Endothelial cell of hepatic sinusoid (primary cell): ENCODE results near the gene ITFG1.

Experiments used
- in situ Hi-C: cut with HindIII; loops from 2 replicates; pipeline ENCODE4 v1.10.0; 2017; ENCODE audit warnings: low sequenced_read_pairs

ITFG1 gene

GRCh38 chr16:47127541-47127940 is 333.3 kb downstream of the ITFG1 start:
- in situ Hi-C loops = no loop called here

DNA sequence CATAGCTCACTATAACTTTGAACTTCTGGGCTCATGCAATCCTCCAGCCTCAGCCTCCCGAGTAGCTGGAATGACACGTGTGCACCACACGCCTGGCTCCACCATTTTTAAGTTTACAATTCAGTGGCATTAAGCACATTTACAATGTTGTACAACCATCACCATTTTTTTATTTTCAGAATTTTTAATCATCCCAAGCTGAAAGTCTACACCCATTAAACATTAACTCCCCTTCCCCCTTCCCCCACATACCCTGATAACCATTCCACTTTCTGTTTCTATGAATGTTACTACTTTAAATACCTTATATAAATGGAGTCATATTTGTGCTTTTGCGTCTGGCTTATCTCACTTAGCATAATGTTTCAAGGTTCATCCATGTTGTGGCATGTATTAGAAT is 335.1 kb downstream of the ITFG1 start:
- in situ Hi-C loops = no loop called here

- in situ Hi-C loops = no loop called here
Observed at GRCh38 chr16:47113130-47113529, 347.7 kb downstream of the ITFG1 start.

GRCh38 chr16:47110939-47111338 is 349.9 kb downstream of the ITFG1 start:
- in situ Hi-C loops = no loop called here

DNA sequence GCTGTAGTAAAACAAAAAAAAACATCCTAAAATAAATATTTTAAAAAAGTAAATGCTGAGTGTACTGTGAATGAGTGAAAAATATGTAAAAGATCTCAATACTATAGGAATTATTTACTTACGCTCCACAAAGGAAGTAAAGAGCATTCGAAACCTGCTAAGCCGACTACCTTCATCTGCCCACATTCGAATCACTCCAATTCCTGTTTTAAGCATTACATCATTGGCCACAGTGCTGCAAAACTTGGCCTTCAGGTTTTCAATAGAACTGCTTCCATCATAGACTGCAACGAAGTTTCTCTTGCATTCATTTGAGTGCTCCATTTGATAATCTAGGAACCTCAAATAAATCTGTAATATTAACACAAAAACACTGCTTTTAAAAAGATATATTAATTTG is 351.5 kb downstream of the ITFG1 start:
- in situ Hi-C loops = no loop called here
